ENCODE data around the gene NMNAT2. TPM values are rescaled to one million over a fixed set of nuclear protein-coding genes. Genes with fewer than 3 reads are reported as not detected.

NMNAT2 gene
- total RNA-seq, 1 donor from 2014 or later: 0.50 TPM

DNA sequence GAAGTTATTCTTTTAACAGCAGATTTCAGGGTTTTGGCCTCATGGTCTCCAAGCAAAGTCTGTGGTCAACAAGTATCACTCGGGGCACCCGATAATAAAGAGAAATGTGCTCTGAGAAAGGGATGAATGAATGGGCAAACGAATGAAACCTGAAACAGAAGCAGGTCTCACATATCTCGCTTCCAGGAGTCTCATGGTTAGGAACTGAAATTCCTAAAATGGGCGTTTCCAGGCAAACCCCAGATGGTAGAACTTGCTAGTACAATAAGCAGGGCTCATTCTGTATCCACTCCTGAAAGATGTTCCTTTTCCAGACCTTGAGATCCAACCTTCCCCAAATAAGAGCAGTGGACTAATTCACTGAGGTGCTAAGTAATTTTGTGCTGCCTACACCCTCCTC, 144.9 kb downstream of the NMNAT2 start:
- Histone ChIP-seq H3K36me3 (ENCODE audit: insufficient read depth, low read length) (no peaks in the 10 kb centered on the region), H3K4me3 (ENCODE audit: insufficient read depth, low read depth, low read length) (no peak overlapping the region), H3K27me3 (ENCODE audit: insufficient read depth, low read length) (no peaks in the 10 kb centered on the region), H4K20me1 (ENCODE audit: insufficient read depth, low read length) (no peaks in the 10 kb centered on the region), H3K4me2 (ENCODE audit: low read length) (no peak overlapping the region), H2AFZ (ENCODE audit: low read depth, low read length) (no peak overlapping the region), H3K79me2 (ENCODE audit: insufficient read depth, low read length) (no peaks in the 10 kb centered on the region), H3K4me1 (ENCODE audit: insufficient read depth, low read length) (peaks cover 43% of the 10 kb centered on the region), H3K9ac (ENCODE audit: low read length) (peak overlapping the region; percentile 63), H3K27ac (ENCODE audit: low read depth, low read length) (peak overlapping the region; percentile 92), H3K9me3 (ENCODE audit: insufficient read depth, low read depth, low read length) (no peaks in the 10 kb centered on the region)
- peak; percentile 57 for DNase-seq (ENCODE audit: low read depth)
- Mint-ChIP-seq H3K9me3 (ENCODE audit: unreplicated experiment) (no peaks in the 10 kb centered on the region), H3K4me1 (ENCODE audit: low read depth, unreplicated experiment) (peaks cover 24% of the 10 kb centered on the region), H3K27ac (ENCODE audit: unreplicated experiment) (peak overlapping the region; percentile 78), H3K36me3 (ENCODE audit: low read depth, unreplicated experiment) (no peaks in the 10 kb centered on the region), H3K27me3 (ENCODE audit: low read depth, unreplicated experiment) (no peaks in the 10 kb centered on the region), H3K4me3 (ENCODE audit: unreplicated experiment) (peak overlapping the region; percentile 40)
- FAIRE-seq: no peak
- no peak for TF ChIP-seq EZH2 (IDR thresholded peaks at IDR 0.05; ENCODE audit: insufficient read depth, low read length)
- TF ChIP-seq, protein P1, sequence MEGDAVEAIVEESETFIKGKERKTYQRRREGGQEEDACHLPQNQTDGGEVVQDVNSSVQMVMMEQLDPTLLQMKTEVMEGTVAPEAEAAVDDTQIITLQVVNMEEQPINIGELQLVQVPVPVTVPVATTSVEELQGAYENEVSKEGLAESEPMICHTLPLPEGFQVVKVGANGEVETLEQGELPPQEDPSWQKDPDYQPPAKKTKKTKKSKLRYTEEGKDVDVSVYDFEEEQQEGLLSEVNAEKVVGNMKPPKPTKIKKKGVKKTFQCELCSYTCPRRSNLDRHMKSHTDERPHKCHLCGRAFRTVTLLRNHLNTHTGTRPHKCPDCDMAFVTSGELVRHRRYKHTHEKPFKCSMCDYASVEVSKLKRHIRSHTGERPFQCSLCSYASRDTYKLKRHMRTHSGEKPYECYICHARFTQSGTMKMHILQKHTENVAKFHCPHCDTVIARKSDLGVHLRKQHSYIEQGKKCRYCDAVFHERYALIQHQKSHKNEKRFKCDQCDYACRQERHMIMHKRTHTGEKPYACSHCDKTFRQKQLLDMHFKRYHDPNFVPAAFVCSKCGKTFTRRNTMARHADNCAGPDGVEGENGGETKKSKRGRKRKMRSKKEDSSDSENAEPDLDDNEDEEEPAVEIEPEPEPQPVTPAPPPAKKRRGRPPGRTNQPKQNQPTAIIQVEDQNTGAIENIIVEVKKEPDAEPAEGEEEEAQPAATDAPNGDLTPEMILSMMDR (IDR thresholded peaks at IDR 0.05; ENCODE audit: insufficient read depth, low read depth, low read length): no peak

DNA sequence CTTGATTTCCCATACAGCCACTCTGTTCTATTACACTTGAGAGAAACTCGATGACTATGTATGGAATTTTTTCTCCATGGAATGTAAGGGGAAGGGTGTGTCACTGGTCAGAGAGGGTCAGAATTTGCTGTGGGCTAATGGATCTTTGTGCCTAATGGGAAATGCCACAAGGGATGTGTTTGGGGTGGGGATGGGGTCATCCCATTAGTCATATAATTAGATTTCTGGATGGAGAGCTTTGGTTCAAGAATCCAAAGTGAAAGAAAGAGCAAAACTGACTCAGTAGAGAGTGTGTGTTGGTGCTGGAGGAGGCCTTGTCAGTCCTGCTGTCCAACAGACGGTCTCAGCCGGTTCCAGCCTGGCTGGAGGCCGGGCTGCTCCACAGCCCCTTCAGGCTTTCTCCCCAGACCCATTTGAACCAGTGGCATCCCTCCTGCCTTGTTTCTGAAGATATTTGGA, 145.8 kb downstream of the NMNAT2 start:
- no peak for TF ChIP-seq EZH2 (IDR thresholded peaks at IDR 0.05; ENCODE audit: insufficient read depth, low read length)
- TF ChIP-seq, protein P1 (IDR thresholded peaks at IDR 0.05; ENCODE audit: insufficient read depth, low read depth, low read length): no peak
- Histone ChIP-seq H3K27me3 (ENCODE audit: insufficient read depth, low read length) (no peaks in the 10 kb centered on the region), H3K36me3 (ENCODE audit: insufficient read depth, low read length) (no peaks in the 10 kb centered on the region), H3K9me3 (ENCODE audit: insufficient read depth, low read depth, low read length) (no peaks in the 10 kb centered on the region), H4K20me1 (ENCODE audit: insufficient read depth, low read length) (no peaks in the 10 kb centered on the region), H3K4me3 (ENCODE audit: insufficient read depth, low read depth, low read length) (no peak overlapping the region), H3K4me1 (ENCODE audit: insufficient read depth, low read length) (peaks cover 45% of the 10 kb centered on the region), H3K9ac (ENCODE audit: low read length) (peak overlapping the region; percentile 63), H3K4me2 (ENCODE audit: low read length) (peak overlapping the region; percentile 38), H2AFZ (ENCODE audit: low read depth, low read length) (peak overlapping the region; percentile 3), H3K79me2 (ENCODE audit: insufficient read depth, low read length) (no peaks in the 10 kb centered on the region), H3K27ac (ENCODE audit: low read depth, low read length) (peak overlapping the region; percentile 92)
- Mint-ChIP-seq H3K9me3 (ENCODE audit: unreplicated experiment) (no peaks in the 10 kb centered on the region), H3K36me3 (ENCODE audit: low read depth, unreplicated experiment) (no peaks in the 10 kb centered on the region), H3K27me3 (ENCODE audit: low read depth, unreplicated experiment) (no peaks in the 10 kb centered on the region), H3K4me3 (ENCODE audit: unreplicated experiment) (no peak overlapping the region), H3K4me1 (ENCODE audit: low read depth, unreplicated experiment) (peaks cover 24% of the 10 kb centered on the region), H3K27ac (ENCODE audit: unreplicated experiment) (peak overlapping the region; percentile 73)
- DNase-seq (ENCODE audit: low read depth): peak; percentile 96
- FAIRE-seq: peak; percentile 83

DNA sequence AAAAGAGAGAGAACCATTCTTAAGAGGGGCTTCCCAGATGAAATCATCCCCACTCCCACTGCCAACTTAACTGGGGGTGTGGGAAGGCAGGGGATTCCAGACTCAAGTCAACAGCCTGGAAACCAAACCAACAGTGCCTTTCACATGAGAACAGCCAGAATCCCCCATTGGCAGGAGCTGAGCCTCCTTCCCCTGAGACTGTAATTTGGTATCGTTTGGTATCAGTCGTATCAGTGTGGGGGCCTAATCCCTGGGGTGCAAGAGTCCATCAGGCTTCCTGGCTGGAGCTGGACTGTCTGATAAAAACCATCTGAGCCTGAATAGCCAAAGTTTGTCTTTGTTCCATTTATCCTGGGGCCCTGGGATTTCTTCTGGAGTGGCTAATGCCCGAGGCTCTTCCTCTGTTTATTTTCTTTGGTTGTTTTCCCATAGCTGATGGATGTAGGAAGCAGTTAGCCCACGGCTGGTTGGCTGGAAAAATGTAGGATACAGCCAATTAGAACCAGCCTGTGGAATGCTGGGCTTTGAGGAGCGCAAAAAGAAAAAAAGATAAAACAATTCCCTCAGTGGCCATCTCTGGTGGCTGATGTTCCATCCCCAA, 147.5 kb downstream of the NMNAT2 start:
- peak; percentile 90 for DNase-seq (ENCODE audit: low read depth)
- H3K27ac Mint-ChIP-seq (ENCODE audit: unreplicated experiment): no peak overlapping the region

More for the DNA sequence above, 147.5 kb downstream of the NMNAT2 start:
- Histone ChIP-seq H3K36me3 (ENCODE audit: insufficient read depth, low read length) (no peaks in the 10 kb centered on the region), H3K27ac (ENCODE audit: low read depth, low read length) (peak overlapping the region; percentile 92), H2AFZ (ENCODE audit: low read depth, low read length) (peak overlapping the region; percentile 42), H3K4me2 (ENCODE audit: low read length) (peak overlapping the region; percentile 72), H3K4me1 (ENCODE audit: insufficient read depth, low read length) (peaks cover 46% of the 10 kb centered on the region), H3K9me3 (ENCODE audit: insufficient read depth, low read depth, low read length) (no peaks in the 10 kb centered on the region), H4K20me1 (ENCODE audit: insufficient read depth, low read length) (no peaks in the 10 kb centered on the region), H3K27me3 (ENCODE audit: insufficient read depth, low read length) (no peaks in the 10 kb centered on the region), H3K9ac (ENCODE audit: low read length) (peak overlapping the region; percentile 63), H3K4me3 (ENCODE audit: insufficient read depth, low read depth, low read length) (no peak overlapping the region), H3K79me2 (ENCODE audit: insufficient read depth, low read length) (no peaks in the 10 kb centered on the region)
- H3K4me3 Mint-ChIP-seq (ENCODE audit: unreplicated experiment): no peak overlapping the region
- no peak for TF ChIP-seq EZH2 (IDR thresholded peaks at IDR 0.05; ENCODE audit: insufficient read depth, low read length)
- TF ChIP-seq, protein P1 (IDR thresholded peaks at IDR 0.05; ENCODE audit: insufficient read depth, low read depth, low read length): no peak
- peaks cover 24% of the 10 kb centered on the region for H3K4me1 Mint-ChIP-seq (ENCODE audit: low read depth, unreplicated experiment)
- no peaks in the 10 kb centered on the region for H3K9me3 Mint-ChIP-seq (ENCODE audit: unreplicated experiment)
- FAIRE-seq: peak; percentile 96
- no peaks in the 10 kb centered on the region for H3K27me3 Mint-ChIP-seq (ENCODE audit: low read depth, unreplicated experiment)
- no peaks in the 10 kb centered on the region for H3K36me3 Mint-ChIP-seq (ENCODE audit: low read depth, unreplicated experiment)
